ENCODE results near the gene VPS52. TPM values are rescaled to one million over a fixed set of nuclear protein-coding genes. Genes with fewer than 3 reads are reported as not detected.
A peak's percentile ranks its signal among the peaks of the same experiment; 100 is the strongest.

Gene VPS52
- total and polyA plus RNA-seq, 2 donors (not counting 1 experiment from before 2014, with no cell fraction given), result 100 to 144 TPM

GRCh38 chr6:33273129-33273923 is 1.6 kb upstream of the VPS52 start:
- H3K27me3 ChIP-seq (replicated peaks in 1 of 4; ENCODE audit: control extremely low read depth in 1 of 4, control insufficient read depth in 3 of 4, insufficient read depth in 4 of 4, low read length in 3 of 4), result no peaks in the 10 kb centered on the region
- TF ChIP-seq EZH2 (IDR thresholded peaks at IDR 0.05; ENCODE audit: borderline replicate concordance, insufficient read depth, low read depth, low read length, poor library complexity, severe bottlenecking) (no peak), CTCF (IDR thresholded peaks at IDR 0.05) (no peak)
- peaks cover 22% of the 10 kb centered on the region for H4K20me1 ChIP-seq (ENCODE audit: control insufficient read depth, insufficient read depth, low read length, poor library complexity, severe bottlenecking)
- 48% methylated on average over 3 of the region's 11 CpGs for WGBS (ENCODE audit: insufficient coverage)
- CTCF ChIA-PET, result interaction anchor here (1.6 kb wide), 1 partner anchor 72 kb away, joined by 6 read pairs; no protein-coding TSS in a partner anchor
- H3K27me3 Mint-ChIP-seq, result no peaks in the 10 kb centered on the region
- H3K4me2 ChIP-seq (replicated peaks; ENCODE audit: low read depth, low read length, poor library complexity, severe bottlenecking), result peak overlapping the region; percentile 90
- H3K9me3 ChIP-seq (ENCODE audit: control extremely low read depth in 1 of 3, control insufficient read depth in 2 of 3, insufficient read depth in 1 of 3, low read length in 2 of 3), result no peaks in the 10 kb centered on the region
- H3K27ac Mint-ChIP-seq, result peak overlapping the region; percentile 99
- peak overlapping the region; percentile 93 for H3K9ac ChIP-seq (ENCODE audit: low read length)
- no peak for ATAC-seq (ENCODE audit: low read depth)
- peak overlapping the region in 2 of 5 experiments; percentile 86 to 95 for H3K4me3 ChIP-seq (ENCODE audit: control extremely low read depth in 1 of 5, extremely low read depth in 1 of 5, insufficient read depth in 1 of 5, low read depth in 2 of 5, low read length in 4 of 5)
- POLR2A ChIA-PET, result interaction anchor here (1.5 kb wide), 1 partner anchor 11 kb away, joined by 5 read pairs; no protein-coding TSS in a partner anchor
- H3K9me3 Mint-ChIP-seq (ENCODE audit: insufficient read depth), result no peaks in the 10 kb centered on the region
- peaks cover 8 to 44% of the 10 kb centered on the region in 2 experiments for H3K36me3 ChIP-seq (replicated peaks in 1 of 2; ENCODE audit: control extremely low read depth in 1 of 2, control insufficient read depth in 1 of 2, extremely low read depth in 1 of 2, insufficient read depth in 2 of 2, low read length in 1 of 2)
- H3K79me2 ChIP-seq (ENCODE audit: control insufficient read depth, insufficient read depth, low read length), result peaks cover 64% of the 10 kb centered on the region
- peak overlapping the region; percentile 94 for H3K4me3 Mint-ChIP-seq
- H3K27ac ChIP-seq (ENCODE audit: low read length in 2 of 2), result peak overlapping the region; percentile 89 to 94
- no peak overlapping the region for H2AFZ ChIP-seq (ENCODE audit: insufficient read depth, low read depth, low read length, poor library complexity, severe bottlenecking)
- DNase-seq, result no peak
- intact Hi-C loops (cut with micrococcal nuclease), result loop anchor here (5.0 kb wide), 1 partner anchor 309 kb away; the partner anchor contains the start of gene BAK1
- H3K4me1 Mint-ChIP-seq, result peaks cover 74% of the 10 kb centered on the region
- peaks cover 55 to 66% of the 10 kb centered on the region in 2 donors for H3K4me1 ChIP-seq (ENCODE audit: control insufficient read depth in 2 of 2, insufficient read depth in 2 of 2, low read length in 2 of 2)

All from B cell (primary cell).